H1 (cell line): ENCODE data around the gene LENG9. TPM values are rescaled to one million over a fixed set of nuclear protein-coding genes. Genes with fewer than 3 reads are reported as not detected.

Experiments used
- CTCF ChIA-PET: fragments of 300-600 bp; sonication (Branson Sonifier 250); formaldehyde crosslinking; loops from one replicate; lab custom pipeline; 2021; ENCODE audit not compliant: partially characterized antibody; lab: Charles Lee
- POLR2A ChIA-PET: fragments of 300-600 bp; sonication (Branson Sonifier 250); formaldehyde crosslinking; loops from one replicate; lab custom pipeline; 2021; ENCODE audit warnings: inconsistent platforms; ENCODE audit not compliant: partially characterized antibody; lab: Charles Lee
- DNase-seq, 2 experiments: peaks; one replicate each; pipeline versions ENCODE4 v3.0.0 to v3.0.0-alpha.2; 2010 to 2022; ENCODE audit warnings: low spot score in 2 of 2, low read depth in 1 of 2, mixed read lengths in 1 of 2
- FAIRE-seq: peaks from 2 replicates; lab custom pipeline; 2011; peaks lifted over from hg19 to GRCh38; lab: Jason Lieb, UNC
- H2AFZ ChIP-seq: 2 replicates; pipeline ENCODE4 v1.8.1; 2012; ENCODE audit warnings: low read length, inconsistent platforms
- H2AK5ac ChIP-seq: 2 replicates; pipeline ENCODE4 v1.6.1; 2013; ENCODE audit warnings: low read depth, low read length
- H2BK120ac ChIP-seq: replicated peaks from 2 replicates; pipeline ENCODE3; 2013; ENCODE audit warnings: low read depth, low read length, inconsistent platforms
- H2BK12ac ChIP-seq: 2 replicates; pipeline ENCODE4 v1.6.1; 2013; ENCODE audit warnings: low read depth, low read length
- H2BK15ac ChIP-seq: 2 replicates; pipeline ENCODE4 v1.6.1; 2013; ENCODE audit warnings: low read length
- H2BK20ac ChIP-seq: 2 replicates; pipeline ENCODE4 v1.6.1; 2013; ENCODE audit warnings: low read length
- H2BK5ac ChIP-seq: 2 replicates; pipeline ENCODE4 v1.6.1; 2013; ENCODE audit warnings: low read depth, low read length
- H3K14ac ChIP-seq: 2 replicates; pipeline ENCODE4 v1.6.1; 2013; ENCODE audit warnings: inconsistent platforms; ENCODE audit not compliant: insufficient read length
- H3K18ac ChIP-seq: 2 replicates; pipeline ENCODE4 v1.6.1; 2013; ENCODE audit warnings: low read length; ENCODE audit errors: extremely low read depth
- H3K23ac ChIP-seq: 2 replicates; pipeline ENCODE4 v1.6.1; 2013; ENCODE audit warnings: inconsistent platforms; ENCODE audit not compliant: insufficient read length
- H3K23me2 ChIP-seq: 2 replicates; pipeline ENCODE4 v1.6.1; 2013; ENCODE audit warnings: low read depth, low read length
- H3K27ac ChIP-seq: 2 replicates; pipeline ENCODE4 v1.6.1; 2011; ENCODE audit warnings: low read depth, low read length, inconsistent platforms
- H3K27me3 ChIP-seq, 4 experiments: replicated peaks in 1 of 4; 1 replicate in 1 of 4; 2 replicates in 3 of 4; pipeline versions ENCODE4 v1.6.1 to v1.8.1; 2011 to 2013; ENCODE audit warnings: low read length in 3 of 4, mild to moderate bottlenecking in 3 of 4, inconsistent platforms in 2 of 4, mixed read lengths in 2 of 4, moderate library complexity in 1 of 4; ENCODE audit not compliant: control insufficient read depth in 3 of 4, insufficient read depth in 3 of 4; ENCODE audit errors: extremely low read depth in 1 of 4
- H3K36me3 ChIP-seq, 4 experiments: 2 replicates each; pipeline versions ENCODE4 v1.6.1 to v1.8.1; 2011 to 2013; ENCODE audit warnings: mild to moderate bottlenecking in 4 of 4, low read length in 3 of 4, moderate library complexity in 2 of 4, control low read depth in 1 of 4, inconsistent platforms in 1 of 4; ENCODE audit not compliant: insufficient read depth in 4 of 4, control insufficient read depth in 2 of 4
- H3K4ac ChIP-seq: replicated peaks from 2 replicates; pipeline ENCODE3; 2013; ENCODE audit warnings: low read length, low read depth, mixed read lengths, inconsistent platforms; ENCODE audit not compliant: insufficient read length
- H3K4me1 ChIP-seq, 4 experiments: replicated peaks in 1 of 4; 1 replicate in 1 of 4; 2 replicates in 3 of 4; pipeline versions ENCODE4 v1.6.1 to v1.8.1; 2011 to 2013; ENCODE audit warnings: low read length in 3 of 4, inconsistent platforms in 2 of 4, mixed read lengths in 1 of 4; ENCODE audit not compliant: insufficient read depth in 4 of 4, control insufficient read depth in 3 of 4
- H3K4me2 ChIP-seq, 2 experiments: 2 replicates each; pipeline versions ENCODE4 v1.6.1 to v1.8.1; 2011 to 2013; ENCODE audit warnings: low read depth in 2 of 2, low read length in 2 of 2, control low read depth in 1 of 2, inconsistent platforms in 1 of 2, mild to moderate bottlenecking in 1 of 2; ENCODE audit not compliant: insufficient read depth in 1 of 2
- H3K4me3 ChIP-seq, 4 experiments: fragments of 200-600, 300-600 bp in 1 of 4; sonication (generic), shearing (Covaris generic), sonication (Bioruptor Twin) in 1 of 4; 2 replicates each; pipeline versions ENCODE4 v1.5.1 to v1.8.1; 2011 to 2016; ENCODE audit warnings: low read length in 4 of 4, low read depth in 3 of 4, control low read depth in 2 of 4, inconsistent platforms in 2 of 4, mild to moderate bottlenecking in 2 of 4, mixed read lengths in 1 of 4, moderate library complexity in 1 of 4; ENCODE audit not compliant: insufficient read depth in 2 of 4; ENCODE audit errors: extremely low read depth in 1 of 4
- H3K56ac ChIP-seq: replicated peaks from 2 replicates; pipeline ENCODE3; 2013; ENCODE audit warnings: low read depth, mild to moderate bottlenecking, mixed read lengths, low read length, inconsistent platforms; ENCODE audit not compliant: insufficient read length
- H3K79me1 ChIP-seq: 2 replicates; pipeline ENCODE4 v1.6.1; 2013; ENCODE audit warnings: low read depth, low read length, control low read depth
- H3K79me2 ChIP-seq, 2 experiments: 2 replicates each; pipeline versions ENCODE4 v1.6.1 to v1.8.1; 2012 to 2013; ENCODE audit warnings: low read length in 2 of 2, mild to moderate bottlenecking in 2 of 2, inconsistent platforms in 1 of 2; ENCODE audit not compliant: insufficient read depth in 2 of 2, control insufficient read depth in 1 of 2
- H3K9ac ChIP-seq, 4 experiments: replicated peaks in 1 of 4; 1 replicate in 1 of 4; 2 replicates in 3 of 4; pipeline versions ENCODE4 v1.6.1 to v1.8.1; 2011 to 2013; ENCODE audit warnings: low read depth in 3 of 4, low read length in 3 of 4, control low read depth in 2 of 4, mild to moderate bottlenecking in 2 of 4, moderate library complexity in 2 of 4, inconsistent platforms in 1 of 4; ENCODE audit errors: extremely low read depth in 1 of 4
- H3K9me3 ChIP-seq, 2 experiments: 2 replicates each; pipeline versions ENCODE4 v1.6.1 to v1.8.1; 2012 to 2013; ENCODE audit warnings: mild to moderate bottlenecking in 2 of 2, moderate library complexity in 2 of 2, control low read depth in 1 of 2, inconsistent platforms in 1 of 2, low read depth in 1 of 2, low read length in 1 of 2, mixed read lengths in 1 of 2; ENCODE audit not compliant: insufficient read depth in 2 of 2
- H4K20me1 ChIP-seq, 2 experiments: replicated peaks in 1 of 2; 2 replicates each; pipeline versions ENCODE3 to v1.8.1; 2011 to 2013; ENCODE audit warnings: inconsistent platforms in 2 of 2, low read length in 2 of 2, mild to moderate bottlenecking in 1 of 2; ENCODE audit not compliant: insufficient read depth in 2 of 2, control insufficient read depth in 1 of 2
- H4K5ac ChIP-seq: 2 replicates; pipeline ENCODE4 v1.6.1; 2013; ENCODE audit warnings: low read length, low read depth, mixed read lengths, inconsistent platforms; ENCODE audit not compliant: insufficient read length
- H4K8ac ChIP-seq: 2 replicates; pipeline ENCODE4 v1.8.0; 2013; ENCODE audit warnings: mild to moderate bottlenecking, moderate library complexity, low read length, inconsistent platforms; ENCODE audit not compliant: insufficient read depth; ENCODE audit errors: extremely low read depth
- H4K91ac ChIP-seq: replicated peaks from 2 replicates; pipeline ENCODE3; 2013; ENCODE audit warnings: low read length, mixed read lengths, inconsistent platforms; ENCODE audit not compliant: insufficient read length
- JUND ChIP-seq: IDR thresholded peaks from 2 replicates; pipeline ENCODE4 v1.6.1; 2011; ENCODE audit warnings: mild to moderate bottlenecking, improper control_type of control experiment, low read length
- POLR2AphosphoS5 ChIP-seq: IDR thresholded peaks from 2 replicates; pipeline ENCODE4 v1.6.1; 2011; ENCODE audit warnings: low read depth, low read length
- WGBS, 2 experiments: shearing (Covaris generic) in 1 of 2; methylation state at CpG; one replicate each; pipeline versions ENCODE4 v1.1.6 to v1.1.7; 2013 to 2015; ENCODE audit warnings: low lambda C conversion rate in 2 of 2, mixed read lengths in 2 of 2, inconsistent platforms in 1 of 2, low coverage in 1 of 2, missing lambda C conversion rate in 1 of 2; ENCODE audit not compliant: insufficient replicate concordance in 2 of 2, insufficient coverage in 1 of 2, insufficient read length in 1 of 2; ENCODE audit errors: extremely low coverage in 1 of 2, missing lambda C conversion rate in 1 of 2; 5-methylcytosine and 5-hydroxymethylcytosine counted together
- polyA plus RNA-seq, 7 experiments: library from polyadenylated mRNA; depleted of rRNA in 3 of 7; stranded (reverse) in 5 of 7; unstranded in 2 of 7; fragments of >200 nt in 5 of 7; fragments of 200-250 nt in 2 of 7; gene quantifications; 1 replicate in 5 of 7; 2 replicates in 1 of 7; 4 replicates in 1 of 7; pipeline versions ENCODE4 v1.2.1 to v1.2.3, GENCODE V29; 2011 to 2013; ENCODE audit warnings: missing spikeins in 2 of 7, mixed read lengths in 2 of 7
- total RNA-seq: library from RNA; stranded (reverse); fragmentation: NEBNext Ultra II Directional; extraction: Animal tissue kit (Norgen Biotek cat#: 25700); gene quantifications from 2 replicates; pipeline ENCODE4 v1.2.1, GENCODE V29; 2021

The LENG9 gene
- total and polyA plus RNA-seq, 2 of the 8 experiments (the other 6 are each of a cell fraction or from before 2014, with no cell fraction given): 1.6 to 3.9 TPM

GRCh38 chr19:54462047-54462654 lies 1.4 kb downstream of the LENG9 start:
- peak overlapping the region in 2 of 4 experiments; percentile 68 to 77; a peak in 4 of 8 replicates for H3K4me3 ChIP-seq
- H3K9me3 ChIP-seq: no peaks in the 10 kb centered on the region
- WGBS, 2 experiments: 88% methylated on average over 13 of the region's 15 CpGs; no CpG with 5 or more reads in 1 of the 2 experiments
- peaks cover 0 to 4% of the 10 kb centered on the region in 2 experiments; a peak in 1 of 4 replicates for H3K79me2 ChIP-seq
- H2BK12ac ChIP-seq: no peak overlapping the region
- peaks cover 0 to 11% (median 5%) of the 10 kb centered on the region in 4 experiments; a peak in 5 of 7 replicates for H3K27me3 ChIP-seq
- DNase-seq (no peak), FAIRE-seq (no peak)
- H3K18ac ChIP-seq: peak overlapping the region; percentile 51; the same call in 1 of the 2 replicates
- H4K5ac ChIP-seq: no peak overlapping the region
- peak overlapping the region; percentile 17 for H3K56ac ChIP-seq
- H3K14ac ChIP-seq: no peak overlapping the region
- H3K4me1 ChIP-seq: peaks cover 0 to 8% (median 5%) of the 10 kb centered on the region in 4 experiments; a peak in 5 of 7 replicates
- ChIA-PET CTCF (interaction anchor here (0.6 to 2.0 kb wide), 8 partner anchors 10 to 71 kb away, joined by 3 to 13 read pairs (median 3); partner anchors contain the start of genes CDC42EP5 and TTYH1), POLR2A (interaction anchor here (0.7 to 6.7 kb wide), 16 partner anchors 11 to 627 kb away, joined by 3 to 129 read pairs (median 4); partner anchors contain the start of genes CDC42EP5, LENG8 and RPS9)
- no peak overlapping the region for H2BK20ac ChIP-seq
- 0 out of 2 replicates have a peak, but pooled peaks have one; percentile 5 for TF ChIP-seq POLR2AphosphoS5
- no peak for TF ChIP-seq JUND
- no peak overlapping the region for H2AK5ac ChIP-seq
- H4K8ac ChIP-seq: peak overlapping the region; percentile 91; the same call in 1 of the 2 replicates
- H2BK120ac ChIP-seq: no peak overlapping the region
- H3K79me1 ChIP-seq: peaks cover 15% of the 10 kb centered on the region
- H2AFZ ChIP-seq: no peak overlapping the region
- peaks cover 4 to 30% of the 10 kb centered on the region in 2 experiments for H4K20me1 ChIP-seq
- H3K27ac ChIP-seq: peak overlapping the region; percentile 75; the same call in 1 of the 2 replicates
- peaks cover 18 to 43% (median 25%) of the 10 kb centered on the region in 4 experiments; a peak in 7 of 8 replicates for H3K36me3 ChIP-seq
- peak overlapping the region; percentile 35 to 95 for H3K4me2 ChIP-seq
- H3K9ac ChIP-seq: peak overlapping the region in 2 of 4 experiments; percentile 73 to 75; a peak in 3 of 7 replicates
- no peak overlapping the region for H2BK5ac ChIP-seq
- no peak overlapping the region for H4K91ac ChIP-seq
- H3K23ac ChIP-seq: no peak overlapping the region
- H3K23me2 ChIP-seq: peaks cover 8% of the 10 kb centered on the region; the same call in 1 of the 2 replicates
- H3K4ac ChIP-seq: no peak overlapping the region
- H2BK15ac ChIP-seq: no peak overlapping the region
